IMR-90 (cell line): ENCODE measurements around the gene HCN3. TPM values are rescaled to one million over a fixed set of nuclear protein-coding genes. Genes with fewer than 3 reads are reported as not detected.

Experiments used
- ATAC-seq: fragments of 200-7000 bp; cut with Tn5 transposase; 2 replicates; pipeline ENCODE4 v1.9.1; 2020; ENCODE audit warnings: low read depth, mild to moderate bottlenecking, moderate library complexity
- BruUV-seq: library from RNA; stranded (reverse); fragments of 400-500 nt; replicated peaks from 2 replicates; lab custom pipeline; 2021; lab: Mats Ljungman, UMichigan
- CTCF ChIA-PET: fragments of 300-600 bp; formaldehyde crosslinking; extraction: SDS; loops from one replicate; lab custom pipeline; 2021; ENCODE audit warnings: antibody characterized with exemption; lab: Yijun Ruan, JAX
- POLR2A ChIA-PET: fragments of 300-600 bp; sonication (Branson Sonifier 250); formaldehyde crosslinking; loops from one replicate; lab custom pipeline; 2022; ENCODE audit warnings: antibody characterized with exemption; ENCODE audit not compliant: unreplicated experiment; lab: Charles Lee
- DNase-seq: peaks from one replicate; pipeline ENCODE4 v3.0.0; 2013
- H2AFZ ChIP-seq: replicated peaks from 2 replicates; pipeline ENCODE3; 2013; ENCODE audit warnings: low read length, mild to moderate bottlenecking; ENCODE audit not compliant: poor library complexity
- H2AK5ac ChIP-seq: 2 replicates; pipeline ENCODE4 v1.6.1; 2013; ENCODE audit warnings: low read depth, low read length, inconsistent platforms
- H2AK9ac ChIP-seq: replicated peaks from 2 replicates; pipeline ENCODE3; 2013; ENCODE audit warnings: mild to moderate bottlenecking, low read depth, low read length, moderate library complexity; ENCODE audit not compliant: poor library complexity
- H2BK120ac ChIP-seq: 2 replicates; pipeline ENCODE4 v1.6.1; 2013; ENCODE audit warnings: low read depth, low read length, inconsistent platforms
- H2BK15ac ChIP-seq: 3 replicates; pipeline ENCODE4 v1.6.1; 2013; ENCODE audit warnings: low read depth, low read length, inconsistent platforms
- H2BK20ac ChIP-seq: 2 replicates; pipeline ENCODE4 v1.6.1; 2013; ENCODE audit warnings: low read depth, mild to moderate bottlenecking, inconsistent platforms, low read length, moderate library complexity
- H2BK5ac ChIP-seq: 2 replicates; pipeline ENCODE4 v1.6.1; 2013; ENCODE audit warnings: mild to moderate bottlenecking, low read depth, low read length, inconsistent platforms; ENCODE audit not compliant: poor library complexity, severe bottlenecking
- H3K14ac ChIP-seq: replicated peaks from 2 replicates; pipeline ENCODE4 v1.6.1; 2013; ENCODE audit warnings: low read depth, low read length, inconsistent platforms
- H3K18ac ChIP-seq: 2 replicates; pipeline ENCODE4 v1.6.1; 2013; ENCODE audit warnings: low read depth, low read length, control low read depth
- H3K23ac ChIP-seq: 2 replicates; pipeline ENCODE4 v1.6.1; 2013; ENCODE audit warnings: low read depth, low read length, inconsistent platforms
- H3K27ac ChIP-seq: 2 replicates; pipeline ENCODE4 v1.5.1; 2013; ENCODE audit warnings: mild to moderate bottlenecking, control low read depth, low read length; ENCODE audit not compliant: insufficient read depth
- H3K27me3 ChIP-seq: 2 replicates; pipeline ENCODE4 v1.6.1; 2013; ENCODE audit warnings: low read length; ENCODE audit not compliant: control insufficient read depth, insufficient read depth
- H3K36me3 ChIP-seq: 2 replicates; pipeline ENCODE4 v1.6.1; 2013; ENCODE audit warnings: low read length, mixed read lengths; ENCODE audit not compliant: control insufficient read depth, insufficient read depth
- H3K4ac ChIP-seq: 2 replicates; pipeline ENCODE4 v1.6.1; 2013; ENCODE audit warnings: low read depth, low read length, inconsistent platforms
- H3K4me1 ChIP-seq: 2 replicates; pipeline ENCODE4 v1.6.1; 2013; ENCODE audit warnings: low read length, mixed read lengths; ENCODE audit not compliant: control insufficient read depth, insufficient read depth
- H3K4me2 ChIP-seq: 2 replicates; pipeline ENCODE4 v1.6.1; 2013; ENCODE audit warnings: low read depth, mild to moderate bottlenecking, control low read depth, low read length, moderate library complexity
- H3K4me3 ChIP-seq: 2 replicates; pipeline ENCODE4 v1.5.1; 2013; ENCODE audit warnings: low read depth, mild to moderate bottlenecking, control low read depth, low read length, moderate library complexity; ENCODE audit not compliant: insufficient read depth
- H3K56ac ChIP-seq: 2 replicates; pipeline ENCODE4 v1.6.1; 2013; ENCODE audit warnings: low read length, inconsistent platforms; ENCODE audit not compliant: insufficient read depth; ENCODE audit errors: extremely low read depth
- H3K79me1 ChIP-seq, 2 experiments: 2 replicates each; pipeline ENCODE4 v1.6.1; 2013; ENCODE audit warnings: low read length in 2 of 2, inconsistent platforms in 1 of 2, low read depth in 1 of 2
- H3K9ac ChIP-seq: 2 replicates; pipeline ENCODE4 v1.6.1; 2013; ENCODE audit warnings: low read depth, low read length, control low read depth
- H3K9me1 ChIP-seq: 2 replicates; pipeline ENCODE4 v1.6.1; 2013; ENCODE audit warnings: low read length, inconsistent platforms; ENCODE audit not compliant: insufficient read depth
- H3K9me3 ChIP-seq: 2 replicates; pipeline ENCODE4 v1.6.1; 2013; ENCODE audit warnings: low read length; ENCODE audit not compliant: control insufficient read depth, insufficient read depth
- H4K20me1 ChIP-seq: 2 replicates; pipeline ENCODE4 v1.6.1; 2013; ENCODE audit warnings: low read length, inconsistent platforms; ENCODE audit not compliant: insufficient read depth
- H4K5ac ChIP-seq: 2 replicates; pipeline ENCODE4 v1.6.1; 2013; ENCODE audit warnings: mild to moderate bottlenecking, low read depth, low read length, control low read depth
- H4K8ac ChIP-seq, 2 experiments: 2 replicates each; pipeline ENCODE4 v1.6.1; 2013; ENCODE audit warnings: low read depth in 2 of 2, low read length in 2 of 2, control low read depth in 1 of 2, inconsistent platforms in 1 of 2
- H4K91ac ChIP-seq: 2 replicates; pipeline ENCODE4 v1.6.1; 2013; ENCODE audit warnings: low read depth, low read length, inconsistent platforms; ENCODE audit not compliant: insufficient read depth
- MAFK ChIP-seq: IDR thresholded peaks from 2 replicates; pipeline ENCODE4 v1.6.1; 2012; ENCODE audit warnings: low read depth, low read length, improper control_type of control experiment
- MAZ ChIP-seq: IDR thresholded peaks from 2 replicates; pipeline ENCODE4 v1.6.1; 2012; ENCODE audit warnings: low read depth, mild to moderate bottlenecking, low read length, improper control_type of control experiment, moderate library complexity, borderline replicate concordance
- WGBS, 2 experiments: methylation state at CpG; one replicate each; pipeline versions ENCODE4 v1.1.5 to v1.1.7; 2013; ENCODE audit warnings: missing lambda C conversion rate in 2 of 2; ENCODE audit not compliant: insufficient read length in 1 of 2; ENCODE audit errors: extremely low coverage in 2 of 2; 5-methylcytosine and 5-hydroxymethylcytosine counted together
- dilution Hi-C: fragments of 300-500 bp; cut with HindIII; formaldehyde crosslinking; loops from one replicate; pipeline ENCODE4 v1.14.3; 2018; ENCODE audit warnings: low sequenced_read_pairs; ENCODE audit not compliant: unreplicated experiment
- in situ Hi-C: fragments of 300-500 bp; cut with MboI; formaldehyde crosslinking; loops from 3 replicates; pipeline ENCODE4 v1.14.3; 2019; ENCODE audit warnings: low sequenced_read_pairs, inconsistent platforms, mixed read lengths
- intact Hi-C: fragments of 100-400 bp; cut with micrococcal nuclease; formaldehyde crosslinking; loops from 2 replicates; pipeline ENCODE4 v1.10.0; 2022
- polyA plus RNA-seq, 3 experiments: library from polyadenylated mRNA; depleted of rRNA; stranded (reverse); fragments of >200 nt; gene quantifications; 2 replicates each; pipeline ENCODE4 v1.2.3, GENCODE V29; 2012; ENCODE audit warnings: low replicate concordance in 1 of 3
- total RNA-seq: library from RNA; depleted of rRNA; stranded (reverse); fragments of >200 nt; gene quantifications from 2 replicates; pipeline ENCODE4 v1.2.3, GENCODE V29; 2012

The HCN3 gene
- total and polyA plus RNA-seq, 2 of the 4 experiments (the other 2 are of a cell fraction), result 0.36 to 2.7 TPM

DNA sequence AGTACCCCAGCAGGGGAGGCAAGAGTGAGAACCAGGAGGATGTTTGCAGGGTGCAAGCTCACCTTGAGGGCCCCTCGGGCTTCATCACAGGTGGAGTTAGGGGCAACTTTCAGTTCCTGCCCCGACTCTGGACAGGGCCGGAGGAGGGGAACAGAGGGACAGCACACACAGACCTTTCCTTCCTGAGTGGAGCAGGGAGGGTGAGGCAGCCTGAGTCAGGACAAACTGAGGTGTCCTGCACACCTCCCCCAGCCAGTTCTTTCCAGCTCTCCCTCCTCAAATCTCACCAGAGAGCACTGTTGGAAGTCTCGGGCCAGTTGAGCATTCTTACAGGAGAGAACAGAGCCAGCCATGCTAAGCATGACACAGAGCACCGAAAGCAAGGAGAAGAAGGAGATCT lies 23.5 kb upstream of the HCN3 start:
- H3K27me3 ChIP-seq, result no peaks in the 10 kb centered on the region
- H3K4me1 ChIP-seq, result peaks cover 17% of the 10 kb centered on the region
- peak overlapping the region; percentile 97 for H2AK5ac ChIP-seq
- no peak overlapping the region for H2BK15ac ChIP-seq
- no peaks in the 10 kb centered on the region for H4K20me1 ChIP-seq
- peak overlapping the region; percentile 100 for H3K4me2 ChIP-seq
- intact Hi-C loops, result loop anchor here (5.0 kb wide), 1 partner anchor 339 kb away; no protein-coding TSS in a partner anchor
- BruUV-seq, result no TSS peak
- peak overlapping the region; percentile 73 for H3K9ac ChIP-seq
- peak overlapping the region; percentile 71 for H3K14ac ChIP-seq
- DNase-seq, result peak; percentile 21
- H4K5ac ChIP-seq, result no peak overlapping the region
- ATAC-seq, result no peak
- ChIA-PET POLR2A (no interaction called here), CTCF (no interaction called here)
- peaks cover 4% of the 10 kb centered on the region; the same call in 1 of the 2 replicates for H3K9me1 ChIP-seq
- dilution Hi-C loops, result no loop called here
- H4K91ac ChIP-seq, result no peak overlapping the region
- H3K9me3 ChIP-seq, result no peaks in the 10 kb centered on the region
- H3K56ac ChIP-seq, result 0 out of 2 replicates have a peak overlapping the region, but pooled peaks have one; percentile 10
- H3K4ac ChIP-seq, result peak overlapping the region; percentile 92
- H3K36me3 ChIP-seq, result peaks cover 15% of the 10 kb centered on the region
- peaks cover 12 to 42% of the 10 kb centered on the region in 2 experiments for H3K79me1 ChIP-seq
- no peak overlapping the region for H2BK120ac ChIP-seq
- H4K8ac ChIP-seq, result peak overlapping the region; percentile 17 to 87; a peak in 2 of 4 replicates
- peak overlapping the region; percentile 94 for H3K23ac ChIP-seq
- in situ Hi-C loops, result no loop called here
- H2BK20ac ChIP-seq, result no peak overlapping the region
- H2BK5ac ChIP-seq, result no peak overlapping the region
- 100% methylated on average over 1 of the region's 5 CpGs; no CpG with 5 or more reads in 1 of the 2 experiments for WGBS, 2 experiments
- no peak for TF ChIP-seq MAFK
- peak; percentile 22; the same call in 1 of the 2 replicates for TF ChIP-seq MAZ
- no peak overlapping the region for H3K18ac ChIP-seq
- peak overlapping the region; percentile 71; the same call in 1 of the 2 replicates for H3K27ac ChIP-seq
- H2AFZ ChIP-seq, result peak overlapping the region; percentile 98
- peak overlapping the region; percentile 99 for H2AK9ac ChIP-seq
- H3K4me3 ChIP-seq, result peak overlapping the region; percentile 71
